Measurements from ENCODE around the gene CARHSP1. TPM values are rescaled to one million over a fixed set of nuclear protein-coding genes. Genes with fewer than 3 reads are reported as not detected.
"Not testable (repeated sequence)": the region's sequence is repeated elsewhere in the genome, so short reads cannot be mapped to it uniquely, and the experiment has no call there.

Gene CARHSP1
- total and polyA plus RNA-seq, 2 of the 4 experiments (the other 2 are of a cell fraction) = 121 to 138 TPM

DNA sequence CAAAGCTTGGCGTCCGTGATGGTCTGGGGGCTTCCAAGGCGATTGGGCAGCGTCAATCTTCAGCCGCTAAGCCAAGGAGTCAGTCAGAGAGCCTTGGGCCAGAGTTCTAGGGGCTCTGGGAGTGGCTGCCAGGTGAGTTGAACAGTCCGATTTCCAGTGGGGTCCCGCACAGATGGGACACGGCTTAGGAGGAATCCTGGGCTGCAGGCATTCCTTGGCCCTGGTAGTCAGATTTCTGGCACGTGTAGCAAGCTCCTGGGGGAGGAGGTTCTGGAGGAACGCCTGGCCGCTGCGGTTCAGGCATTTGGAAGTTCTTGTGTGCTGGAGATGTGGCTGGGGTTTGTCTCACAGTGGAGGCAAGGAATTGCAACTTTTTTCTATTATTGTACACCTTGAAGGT lies 25.5 kb downstream of the CARHSP1 start:
- H3K14ac ChIP-seq (replicated peaks; ENCODE audit: low read depth, low read length); H2BK20ac ChIP-seq (ENCODE audit: low read depth, low read length); H3K4ac ChIP-seq (ENCODE audit: low read depth, low read length); H3K9ac ChIP-seq (ENCODE audit: low read depth, low read length); H2BK120ac ChIP-seq (ENCODE audit: low read depth, low read length); H3K27ac ChIP-seq (ENCODE audit: insufficient read depth, low read length); POLR2A ChIA-PET (ENCODE audit: unreplicated experiment); H4K5ac ChIP-seq (ENCODE audit: low read depth, low read length); H2AK9ac ChIP-seq (replicated peaks; ENCODE audit: low read depth, low read length, poor library complexity); ATAC-seq (ENCODE audit: low read depth); H3K9me3 ChIP-seq (ENCODE audit: control insufficient read depth, insufficient read depth, low read length); H2BK15ac ChIP-seq (ENCODE audit: low read depth, low read length); CTCF ChIA-PET; H4K8ac ChIP-seq (ENCODE audit: low read depth in 2 of 2, low read length in 2 of 2); DNase-seq; H4K91ac ChIP-seq (ENCODE audit: insufficient read depth, low read depth, low read length); H3K23ac ChIP-seq (ENCODE audit: low read depth, low read length); intact Hi-C loops (cut with micrococcal nuclease); H3K4me1 ChIP-seq (ENCODE audit: control insufficient read depth, insufficient read depth, low read length); H3K27me3 ChIP-seq (ENCODE audit: control insufficient read depth, insufficient read depth, low read length); H2BK5ac ChIP-seq (ENCODE audit: low read depth, low read length, poor library complexity, severe bottlenecking); H3K4me2 ChIP-seq (ENCODE audit: low read depth, low read length); in situ Hi-C loops (cut with MboI; ENCODE audit: low sequenced_read_pairs); H3K18ac ChIP-seq (ENCODE audit: low read depth, low read length); H3K56ac ChIP-seq (ENCODE audit: extremely low read depth, insufficient read depth, low read length); dilution Hi-C loops (cut with HindIII; ENCODE audit: low sequenced_read_pairs, unreplicated experiment); H3K4me3 ChIP-seq (ENCODE audit: insufficient read depth, low read depth, low read length); H2AK5ac ChIP-seq (ENCODE audit: low read depth, low read length); H2AFZ ChIP-seq (replicated peaks; ENCODE audit: low read length, poor library complexity); BruUV-seq (replicated peaks): not testable (repeated sequence)
- Histone ChIP-seq H3K36me3 (ENCODE audit: control insufficient read depth, insufficient read depth, low read length) (peaks cover 18% of the 10 kb centered on the region), H4K20me1 (ENCODE audit: insufficient read depth, low read length) (peaks cover 49% of the 10 kb centered on the region), H3K9me1 (ENCODE audit: insufficient read depth, low read length) (peaks cover 13% of the 10 kb centered on the region), H3K79me1 (ENCODE audit: low read depth in 1 of 2, low read length in 2 of 2) (peaks cover 9 to 38% of the 10 kb centered on the region in 2 experiments; a peak in 2 of 4 replicates)
- 89% methylated on average over 3 of the region's 12 CpGs; no CpG with 5 or more reads in 1 of the 2 experiments for WGBS, 2 experiments (ENCODE audit: extremely low coverage in 2 of 2, insufficient read length in 1 of 2)

DNA sequence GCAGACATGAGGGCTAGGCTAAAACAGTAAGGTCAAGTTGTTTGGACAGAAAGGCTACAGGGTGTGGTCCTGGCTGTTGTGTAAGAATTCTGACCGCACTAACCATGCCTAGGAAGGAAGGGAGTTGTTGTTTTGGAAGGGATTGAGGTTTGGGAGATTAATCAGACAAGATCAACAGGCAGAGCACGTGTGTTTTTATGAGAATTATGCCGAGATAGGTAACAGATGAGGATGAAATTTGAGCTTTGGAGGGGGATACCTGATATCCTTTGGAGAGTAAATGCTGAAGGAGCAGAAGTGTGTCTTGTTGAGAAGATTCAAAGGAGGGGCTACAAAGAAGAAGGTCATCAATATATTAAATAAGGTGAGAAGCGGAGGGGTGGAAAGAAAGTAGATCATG lies 26.8 kb downstream of the CARHSP1 start:
- POLR2A ChIA-PET (ENCODE audit: unreplicated experiment); H4K91ac ChIP-seq (ENCODE audit: insufficient read depth, low read depth, low read length); H3K36me3 ChIP-seq (ENCODE audit: control insufficient read depth, insufficient read depth, low read length); H2AK5ac ChIP-seq (ENCODE audit: low read depth, low read length); H2BK5ac ChIP-seq (ENCODE audit: low read depth, low read length, poor library complexity, severe bottlenecking); intact Hi-C loops (cut with micrococcal nuclease); DNase-seq; H2AK9ac ChIP-seq (replicated peaks; ENCODE audit: low read depth, low read length, poor library complexity); H3K4me2 ChIP-seq (ENCODE audit: low read depth, low read length); H2AFZ ChIP-seq (replicated peaks; ENCODE audit: low read length, poor library complexity); H3K56ac ChIP-seq (ENCODE audit: extremely low read depth, insufficient read depth, low read length); H3K14ac ChIP-seq (replicated peaks; ENCODE audit: low read depth, low read length); H2BK20ac ChIP-seq (ENCODE audit: low read depth, low read length); H3K4me3 ChIP-seq (ENCODE audit: insufficient read depth, low read depth, low read length); H2BK15ac ChIP-seq (ENCODE audit: low read depth, low read length); H3K9me3 ChIP-seq (ENCODE audit: control insufficient read depth, insufficient read depth, low read length); H4K5ac ChIP-seq (ENCODE audit: low read depth, low read length); H3K23ac ChIP-seq (ENCODE audit: low read depth, low read length); dilution Hi-C loops (cut with HindIII; ENCODE audit: low sequenced_read_pairs, unreplicated experiment); H3K4ac ChIP-seq (ENCODE audit: low read depth, low read length); H3K27ac ChIP-seq (ENCODE audit: insufficient read depth, low read length); H2BK120ac ChIP-seq (ENCODE audit: low read depth, low read length); H3K18ac ChIP-seq (ENCODE audit: low read depth, low read length); BruUV-seq (replicated peaks); in situ Hi-C loops (cut with MboI; ENCODE audit: low sequenced_read_pairs); ATAC-seq (ENCODE audit: low read depth); H4K8ac ChIP-seq (ENCODE audit: low read depth in 2 of 2, low read length in 2 of 2); H3K27me3 ChIP-seq (ENCODE audit: control insufficient read depth, insufficient read depth, low read length); H3K9ac ChIP-seq (ENCODE audit: low read depth, low read length); H3K4me1 ChIP-seq (ENCODE audit: control insufficient read depth, insufficient read depth, low read length); CTCF ChIA-PET: not testable (repeated sequence)
- Histone ChIP-seq H4K20me1 (ENCODE audit: insufficient read depth, low read length) (peaks cover 40% of the 10 kb centered on the region), H3K79me1 (ENCODE audit: low read depth in 1 of 2, low read length in 2 of 2) (peaks cover 3 to 30% of the 10 kb centered on the region in 2 experiments; a peak in 2 of 4 replicates), H3K9me1 (ENCODE audit: insufficient read depth, low read length) (peaks cover 13% of the 10 kb centered on the region)
- WGBS, 2 experiments (ENCODE audit: extremely low coverage in 2 of 2, insufficient read length in 1 of 2) = 66% methylated on average over 2 of the region's 4 CpGs; no CpG with 5 or more reads in 1 of the 2 experiments
